Activated CD4-positive, alpha-beta memory T cell treated with anti-CD3 and anti-CD28 coated beads, Interleukin-2, amount 10 ng/mL, durations not matched to agents 7 days and 5 days (primary cell): Measurements from ENCODE around the gene ONECUT1. TPM values are rescaled to one million over a fixed set of nuclear protein-coding genes. Genes with fewer than 3 reads are reported as not detected.

Experiments used
- CTCF ChIA-PET: fragments of 350-600 bp; sonication (Branson Sonifier 250); formaldehyde crosslinking; loops from one replicate; lab custom pipeline; 2021; ENCODE audit warnings: antibody characterized with exemption, inconsistent platforms; lab: Charles Lee
- POLR2A ChIA-PET: fragments of 350-600 bp; sonication (Branson Sonifier 250); formaldehyde crosslinking; loops from one replicate; lab custom pipeline; 2021; ENCODE audit warnings: antibody characterized with exemption; lab: Charles Lee
- DNase-seq: peaks from one replicate; pipeline ENCODE4 v3.0.0-alpha.2; 2020
- H3K27ac Mint-ChIP-seq: one replicate; pipeline ENCODE4 v1.8.0; 2021; ENCODE audit warnings: mild to moderate bottlenecking, mixed read lengths
- H3K27me3 Mint-ChIP-seq: one replicate; pipeline ENCODE4 v1.8.0; 2021; ENCODE audit warnings: mixed read lengths
- H3K36me3 Mint-ChIP-seq: one replicate; pipeline ENCODE4 v1.8.0; 2021; ENCODE audit warnings: low read depth, mixed read lengths
- H3K4me1 Mint-ChIP-seq: one replicate; pipeline ENCODE4 v1.8.0; 2021; ENCODE audit warnings: mixed read lengths
- H3K4me3 Mint-ChIP-seq: one replicate; pipeline ENCODE4 v1.8.0; 2021; ENCODE audit warnings: mild to moderate bottlenecking, mixed read lengths
- H3K9me3 Mint-ChIP-seq: one replicate; pipeline ENCODE4 v1.8.0; 2021; ENCODE audit warnings: mixed read lengths
- total RNA-seq, 2 experiments: library from RNA; stranded (reverse); gene quantifications; one replicate each; pipeline ENCODE4 v1.2.3, GENCODE V29; 2021

The ONECUT1 gene
- total RNA-seq, 2 experiments from 2014 or later: not detected

- no peaks in the 10 kb centered on the region for H3K9me3 Mint-ChIP-seq
- H3K36me3 Mint-ChIP-seq: peaks cover 2% of the 10 kb centered on the region
- CTCF ChIA-PET: interaction anchor here (1.3 kb wide), 1 partner anchor 20 kb away, joined by 4 read pairs; no protein-coding TSS in a partner anchor
- peaks cover 14% of the 10 kb centered on the region for H3K4me1 Mint-ChIP-seq
- H3K27me3 Mint-ChIP-seq: peaks cover 85% of the 10 kb centered on the region
- no peak for DNase-seq
- H3K27ac Mint-ChIP-seq: no peak overlapping the region
- POLR2A ChIA-PET: no interaction called here
- no peak overlapping the region for H3K4me3 Mint-ChIP-seq
These were observed 13.0 kb upstream of the ONECUT1 start for GRCh38 chr15:52803108-52803466.

GRCh38 chr15:52802110-52802509, 12.0 kb upstream of the ONECUT1 start:
- Mint-ChIP-seq H3K4me3 (no peak overlapping the region), H3K27ac (no peak overlapping the region), H3K36me3 (peaks cover 2% of the 10 kb centered on the region), H3K4me1 (peaks cover 16% of the 10 kb centered on the region), H3K9me3 (no peaks in the 10 kb centered on the region), H3K27me3 (peaks cover 85% of the 10 kb centered on the region)
- POLR2A ChIA-PET: no interaction called here
- CTCF ChIA-PET: interaction anchor here (1.1 kb wide), 1 partner anchor 19 kb away, joined by 3 read pairs; no protein-coding TSS in a partner anchor
- no peak for DNase-seq

GRCh38 chr15:52801748-52802085, 11.6 kb upstream of the ONECUT1 start:
- Mint-ChIP-seq H3K9me3 (no peaks in the 10 kb centered on the region), H3K36me3 (peaks cover 2% of the 10 kb centered on the region), H3K27me3 (peaks cover 85% of the 10 kb centered on the region), H3K27ac (no peak overlapping the region), H3K4me1 (peaks cover 16% of the 10 kb centered on the region), H3K4me3 (no peak overlapping the region)
- POLR2A ChIA-PET: no interaction called here
- DNase-seq: no peak
- CTCF ChIA-PET: interaction anchor here (1.1 to 1.3 kb wide), 2 partner anchors 19 to 395 kb away, joined by 3 read pairs; no protein-coding TSS in a partner anchor

- no peak overlapping the region for H3K4me3 Mint-ChIP-seq
- H3K27me3 Mint-ChIP-seq: peaks cover 86% of the 10 kb centered on the region
- no peak for DNase-seq
- no peak overlapping the region for H3K27ac Mint-ChIP-seq
- ChIA-PET POLR2A (interaction anchor here (1.3 kb wide), 1 partner anchor 18 kb away, joined by 4 read pairs; no protein-coding TSS in a partner anchor), CTCF (interaction anchor here (1.1 to 1.3 kb wide), 2 partner anchors 18 to 396 kb away, joined by 3 read pairs; no protein-coding TSS in a partner anchor)
- H3K36me3 Mint-ChIP-seq: peaks cover 2% of the 10 kb centered on the region
- H3K9me3 Mint-ChIP-seq: no peaks in the 10 kb centered on the region
- peaks cover 16% of the 10 kb centered on the region for H3K4me1 Mint-ChIP-seq
These were observed 11.0 kb upstream of the ONECUT1 start for GRCh38 chr15:52800828-52801747.

GRCh38 chr15:52799145-52799811, 9.1 kb upstream of the ONECUT1 start:
- Mint-ChIP-seq H3K36me3 (peaks cover 9% of the 10 kb centered on the region), H3K27me3 (peaks cover 91% of the 10 kb centered on the region), H3K27ac (no peak overlapping the region), H3K4me3 (no peak overlapping the region), H3K4me1 (peaks cover 11% of the 10 kb centered on the region), H3K9me3 (no peaks in the 10 kb centered on the region)
- ChIA-PET CTCF (no interaction called here), POLR2A (interaction anchor here (1.3 kb wide), 1 partner anchor 16 kb away, joined by 4 read pairs; no protein-coding TSS in a partner anchor)
- DNase-seq: no peak

- Mint-ChIP-seq H3K4me3 (no peak overlapping the region), H3K36me3 (peaks cover 9% of the 10 kb centered on the region), H3K9me3 (no peaks in the 10 kb centered on the region), H3K27me3 (peaks cover 93% of the 10 kb centered on the region), H3K27ac (no peak overlapping the region), H3K4me1 (peaks cover 8% of the 10 kb centered on the region)
- ChIA-PET POLR2A (interaction anchor here (1.1 kb wide), 1 partner anchor 11 kb away, joined by 4 read pairs; no protein-coding TSS in a partner anchor), CTCF (no interaction called here)
- DNase-seq: no peak
These were observed 8.5 kb upstream of the ONECUT1 start for GRCh38 chr15:52798529-52799101.

- H3K4me1 Mint-ChIP-seq: peaks cover 3% of the 10 kb centered on the region
These were observed 7.7 kb upstream of the ONECUT1 start for GRCh38 chr15:52797625-52798501.

GRCh38 chr15:52796753-52797520, 6.8 kb upstream of the ONECUT1 start:
- peaks cover 91% of the 10 kb centered on the region for H3K27me3 Mint-ChIP-seq
- H3K4me1 Mint-ChIP-seq: peaks cover 3% of the 10 kb centered on the region
- peaks cover 9% of the 10 kb centered on the region for H3K36me3 Mint-ChIP-seq
- no peak overlapping the region for H3K27ac Mint-ChIP-seq
- no peak for DNase-seq
- POLR2A ChIA-PET: interaction anchor here (1.1 kb wide), 1 partner anchor 9 kb away, joined by 4 read pairs; no protein-coding TSS in a partner anchor
- no peak overlapping the region for H3K4me3 Mint-ChIP-seq
- CTCF ChIA-PET: interaction anchor here (0.8 kb wide), 1 partner anchor 14 kb away, joined by 3 read pairs; no protein-coding TSS in a partner anchor
- no peaks in the 10 kb centered on the region for H3K9me3 Mint-ChIP-seq

More at GRCh38 chr15:52797625-52798501, 7.7 kb upstream of the ONECUT1 start:
- no peak overlapping the region for H3K4me3 Mint-ChIP-seq
- H3K9me3 Mint-ChIP-seq: no peaks in the 10 kb centered on the region
- peaks cover 93% of the 10 kb centered on the region for H3K27me3 Mint-ChIP-seq
- no peak overlapping the region for H3K27ac Mint-ChIP-seq
- DNase-seq: no peak
- POLR2A ChIA-PET: interaction anchor here (1.1 kb wide), 1 partner anchor 10 kb away, joined by 4 read pairs; no protein-coding TSS in a partner anchor
- peaks cover 9% of the 10 kb centered on the region for H3K36me3 Mint-ChIP-seq
- CTCF ChIA-PET: interaction anchor here (0.8 kb wide), 1 partner anchor 15 kb away, joined by 3 read pairs; no protein-coding TSS in a partner anchor

- Mint-ChIP-seq H3K27me3 (peaks cover 91% of the 10 kb centered on the region), H3K4me3 (no peak overlapping the region), H3K4me1 (peaks cover 3% of the 10 kb centered on the region), H3K9me3 (no peaks in the 10 kb centered on the region), H3K36me3 (peaks cover 9% of the 10 kb centered on the region), H3K27ac (no peak overlapping the region)
- CTCF ChIA-PET: interaction anchor here (1.0 kb wide), 1 partner anchor 15 kb away, joined by 4 read pairs; no protein-coding TSS in a partner anchor
- DNase-seq: no peak
- POLR2A ChIA-PET: no interaction called here
These were observed 6.0 kb upstream of the ONECUT1 start for GRCh38 chr15:52796228-52796521.

GRCh38 chr15:52795464-52796227, 5.5 kb upstream of the ONECUT1 start:
- POLR2A ChIA-PET: no interaction called here
- no peak for DNase-seq
- CTCF ChIA-PET: interaction anchor here (0.6 to 1.0 kb wide), 2 partner anchors 13 to 14 kb away, joined by 4 read pairs; no protein-coding TSS in a partner anchor
- H3K27ac Mint-ChIP-seq: no peak overlapping the region
- H3K4me3 Mint-ChIP-seq: no peak overlapping the region
- peaks cover 5% of the 10 kb centered on the region for H3K4me1 Mint-ChIP-seq
- H3K9me3 Mint-ChIP-seq: no peaks in the 10 kb centered on the region
- peaks cover 9% of the 10 kb centered on the region for H3K36me3 Mint-ChIP-seq
- H3K27me3 Mint-ChIP-seq: peaks cover 89% of the 10 kb centered on the region
